A549 (cell line): Measurements from ENCODE around the gene SUPT3H. TPM values are rescaled to one million over a fixed set of nuclear protein-coding genes. Genes with fewer than 3 reads are reported as not detected.

Source experiments
- ATAC-seq, 2 experiments: fragments of 200-7000 bp in 1 of 2; fragments of >200 bp in 1 of 2; cut with Nextera tagmentation in 1 of 2; cut with Tn5 transposase in 1 of 2; 3 replicates each; pipeline versions ENCODE4 v1.8.0 to v1.9.1; 2018 to 2020; ENCODE audit warnings: mild to moderate bottlenecking in 1 of 2, moderate library complexity in 1 of 2
- CTCF ChIA-PET: fragments of 300-600 bp; sonication (Branson Sonifier 250); formaldehyde crosslinking; extraction: SDS; loops from one replicate; lab custom pipeline; 2021; ENCODE audit warnings: antibody characterized with exemption, inconsistent platforms; lab: Yijun Ruan, JAX
- POLR2A ChIA-PET: fragments of 350-600 bp; formaldehyde crosslinking; extraction: SDS; loops from one replicate; lab custom pipeline; 2021; ENCODE audit warnings: antibody characterized with exemption, inconsistent platforms; lab: Yijun Ruan, JAX
- DNase-seq, 2 experiments: peaks; one replicate each; pipeline versions ENCODE4 v3.0.0 to v3.0.0-alpha.2; 2011 to 2016; ENCODE audit warnings: low read depth in 1 of 2, low spot score in 1 of 2
- FAIRE-seq: peaks from 2 replicates; lab custom pipeline; 2011; peaks lifted over from hg19 to GRCh38; lab: Jason Lieb, UNC
- H3K27ac ChIP-seq, 2 experiments: fragments of >200 bp; sonication (Bioruptor Twin); formaldehyde crosslinking; 3 replicates each; pipeline ENCODE4 v1.5.1; 2016 to 2017
- H3K4me1 ChIP-seq: fragments of >200 bp; sonication (Bioruptor Twin); formaldehyde crosslinking; 3 replicates; pipeline ENCODE4 v1.6.1; 2016
- H3K4me2 ChIP-seq: fragments of >200 bp; sonication (Bioruptor Twin); formaldehyde crosslinking; 3 replicates; pipeline ENCODE4 v1.6.1; 2016
- H3K4me3 ChIP-seq: fragments of >200 bp; sonication (Bioruptor Twin); formaldehyde crosslinking; 3 replicates; pipeline ENCODE4 v1.5.1; 2016
- H3K9me3 ChIP-seq: fragments of >200 bp; sonication (Bioruptor Twin); formaldehyde crosslinking; 3 replicates; pipeline ENCODE4 v1.6.1; 2016
- ATOH8 ChIP-seq: fragments of 250-450 bp; sonication (Bioruptor Pico); IDR thresholded peaks from 2 replicates; pipeline ENCODE4 v1.5.0; 2020; ENCODE audit warnings: low read depth, mild to moderate bottlenecking, moderate library complexity
- BHLHE40 ChIP-seq: IDR thresholded peaks from 2 replicates; pipeline ENCODE4 v1.6.1; 2012; ENCODE audit warnings: low read depth, low read length, inconsistent platforms
- CBX2 ChIP-seq: fragments of 200-600 bp; sonication (generic); IDR thresholded peaks from 2 replicates; pipeline ENCODE4 v1.6.1; 2016; ENCODE audit warnings: low read depth, mild to moderate bottlenecking, borderline replicate concordance
- CHD4 ChIP-seq: fragments of 200-600 bp; sonication (generic); IDR thresholded peaks from 2 replicates; pipeline ENCODE4 v1.6.1; 2016; ENCODE audit warnings: antibody characterized with exemption, mild to moderate bottlenecking, borderline replicate concordance
- CTCF ChIP-seq: fragments of >200 bp; sonication (Bioruptor Twin); formaldehyde crosslinking; IDR thresholded peaks from 3 replicates; pipeline ENCODE4 v1.5.1; 2016
- E2F6 ChIP-seq: IDR thresholded peaks from 2 replicates; pipeline ENCODE4 v1.6.1; 2012; ENCODE audit warnings: low read depth, borderline replicate concordance
- EHF ChIP-seq: fragments of 250-450 bp; sonication (Bioruptor Pico); IDR thresholded peaks from 2 replicates; pipeline ENCODE4 v1.5.0; 2020; ENCODE audit warnings: mild to moderate bottlenecking
- ELK1 ChIP-seq: fragments of 150-350 bp; IDR thresholded peaks from 2 replicates; pipeline ENCODE4 v1.6.1; 2014; ENCODE audit warnings: low read depth, mild to moderate bottlenecking, low read length
- FOSB ChIP-seq: fragments of 250-450 bp; sonication (Bioruptor Pico); IDR thresholded peaks from 2 replicates; pipeline ENCODE4 v1.5.0; 2020; ENCODE audit warnings: mild to moderate bottlenecking, moderate library complexity
- FOSL2 ChIP-seq, 2 experiments: fragments of 450-650 bp in 1 of 2; fragments of >200 bp in 1 of 2; sonication (Bioruptor Twin) in 1 of 2; formaldehyde crosslinking; IDR thresholded peaks; 2 replicates each; pipeline versions ENCODE4 v1.5.0 to v1.6.1; 2016 to 2020; ENCODE audit warnings: mild to moderate bottlenecking in 1 of 2, moderate library complexity in 1 of 2
- HMGXB4 ChIP-seq: fragments of 250-450 bp; sonication (Bioruptor Pico); IDR thresholded peaks from 2 replicates; pipeline ENCODE4 v1.5.0; 2021; ENCODE audit warnings: mild to moderate bottlenecking, moderate library complexity, borderline replicate concordance
- HOXA7 ChIP-seq: fragments of 250-450 bp; sonication (Bioruptor Pico); IDR thresholded peaks from 2 replicates; pipeline ENCODE4 v1.5.0; 2020; ENCODE audit warnings: mild to moderate bottlenecking, moderate library complexity
- HOXB13 ChIP-seq: fragments of 250-450 bp; sonication (Bioruptor Pico); IDR thresholded peaks from 2 replicates; pipeline ENCODE4 v1.5.0; 2020; ENCODE audit warnings: low read depth, mild to moderate bottlenecking, moderate library complexity
- HOXB5 ChIP-seq: fragments of 250-450 bp; sonication (Bioruptor Pico); IDR thresholded peaks from 2 replicates; pipeline ENCODE4 v1.5.0; 2020; ENCODE audit warnings: mild to moderate bottlenecking, moderate library complexity
- JUN ChIP-seq, 2 experiments: fragments of >200 bp; sonication (Bioruptor Twin); formaldehyde crosslinking; IDR thresholded peaks; 2 replicates in 1 of 2; 3 replicates in 1 of 2; pipeline ENCODE4 v1.6.1; 2016 to 2017
- KDM5A ChIP-seq: fragments of 200-600 bp; sonication (generic); IDR thresholded peaks from 2 replicates; pipeline ENCODE4 v1.6.1; 2016; ENCODE audit warnings: antibody characterized with exemption, mild to moderate bottlenecking
- NFE2L2 ChIP-seq: fragments of 150-350 bp; conservative IDR thresholded peaks from 2 replicates; pipeline ENCODE4 v1.6.1; 2014; ENCODE audit warnings: low read length
- PBX3 ChIP-seq: IDR thresholded peaks from 2 replicates; pipeline ENCODE4 v1.6.1; 2012
- PHF8 ChIP-seq: fragments of 200-600 bp; sonication (generic); IDR thresholded peaks from 2 replicates; pipeline ENCODE4 v1.6.1; 2016; ENCODE audit warnings: low read depth, mild to moderate bottlenecking, antibody characterized with exemption, moderate library complexity, borderline replicate concordance
- POLR2A ChIP-seq: IDR thresholded peaks from 2 replicates; pipeline ENCODE4 v1.6.1; 2012; ENCODE audit warnings: mild to moderate bottlenecking, low read length
- RAD21 ChIP-seq, 2 experiments: fragments of >200 bp in 1 of 2; sonication (Bioruptor Twin) in 1 of 2; formaldehyde crosslinking in 1 of 2; IDR thresholded peaks in 1 of 2; conservative IDR thresholded peaks in 1 of 2; 2 replicates in 1 of 2; 3 replicates in 1 of 2; pipeline ENCODE4 v1.6.1; 2012 to 2018; ENCODE audit warnings: inconsistent platforms in 1 of 2
- RCOR1 ChIP-seq: fragments of 150-350 bp; IDR thresholded peaks from 2 replicates; pipeline ENCODE4 v1.6.1; 2014; ENCODE audit warnings: antibody characterized with exemption, low read length, low read depth
- RFX5 ChIP-seq: fragments of 450-650 bp; IDR thresholded peaks from 2 replicates; pipeline ENCODE4 v1.7.1; 2014; ENCODE audit warnings: antibody characterized with exemption, mild to moderate bottlenecking, moderate library complexity
- RNF2 ChIP-seq: fragments of 200-600 bp; sonication (generic); IDR thresholded peaks from 2 replicates; pipeline ENCODE4 v1.6.1; 2016; ENCODE audit warnings: low read depth, mild to moderate bottlenecking, antibody characterized with exemption, moderate library complexity, borderline replicate concordance
- SMC3 ChIP-seq: fragments of >200 bp; sonication (Bioruptor Twin); formaldehyde crosslinking; IDR thresholded peaks from 3 replicates; pipeline ENCODE4 v1.6.1; 2018; ENCODE audit warnings: inconsistent platforms
- SREBF2 ChIP-seq: fragments of 450-650 bp; IDR thresholded peaks from 2 replicates; pipeline ENCODE4 v1.6.1; 2014; ENCODE audit warnings: mild to moderate bottlenecking, moderate library complexity
- ZSCAN20 ChIP-seq: fragments of 250-450 bp; sonication (Bioruptor Pico); IDR thresholded peaks from 2 replicates; pipeline ENCODE4 v1.8.0; 2022; ENCODE audit warnings: mild to moderate bottlenecking, moderate library complexity
- WGBS: methylation state at CpG from one replicate; pipeline ENCODE4 v1.1.6; 2017; ENCODE audit errors: missing lambda C conversion rate; 5-methylcytosine and 5-hydroxymethylcytosine counted together
- polyA plus RNA-seq, 4 experiments: library from polyadenylated mRNA; depleted of rRNA in 3 of 4; stranded (reverse); fragments of >200 nt; fragmentation: RNase III in 1 of 4; extraction: RNeasy Plus Mini Kit Qiagen cat#74134 plus additional on column Dnase treatment in 1 of 4; gene quantifications; 2 replicates in 3 of 4; 3 replicates in 1 of 4; pipeline ENCODE4 v1.2.3, GENCODE V29; 2011 to 2017

The SUPT3H gene
- polyA plus RNA-seq, 2 of the 4 experiments (the other 2 are of a cell fraction) = 4.3 to 6.2 TPM

GRCh38 chr6:45212976-45213375 lies 164.8 kb downstream of the SUPT3H start:
- no peak for FAIRE-seq
- TF ChIP-seq CHD4 (no peak), HOXB13 (CRISPR knock-in tag) (no peak), KDM5A (no peak), RNF2 (no peak), RFX5 (no peak), POLR2A (no peak), ZSCAN20 (no peak)
- TF ChIP-seq, all 56 proteins: peak for 0
- DNase-seq = no peak
- no peak for ATAC-seq
- H3K9me3 ChIP-seq = no peaks in the 10 kb centered on the region
- ChIA-PET CTCF (no interaction called here), POLR2A (no interaction called here)
- H3K4me3 ChIP-seq = no peak overlapping the region
- WGBS = 60% methylated on average over 3 of the region's 3 CpGs
- H3K4me2 ChIP-seq = no peak overlapping the region
- no peak overlapping the region for H3K27ac ChIP-seq
- H3K4me1 ChIP-seq = no peaks in the 10 kb centered on the region

- WGBS = 22% methylated on average over 2 of the region's 2 CpGs
- ChIA-PET CTCF (no interaction called here), POLR2A (no interaction called here)
- ATAC-seq (no peak), FAIRE-seq (no peak), DNase-seq (no peak)
- H3K4me3 ChIP-seq = no peak overlapping the region
- no peak overlapping the region for H3K4me2 ChIP-seq
- no peaks in the 10 kb centered on the region for H3K4me1 ChIP-seq
- no peak for TF ChIP-seq ATOH8 (CRISPR knock-in tag)
- no peak for TF ChIP-seq FOSB (CRISPR knock-in tag)
- no peak for TF ChIP-seq HMGXB4 (CRISPR knock-in tag)
- TF ChIP-seq RAD21 (conservative IDR thresholded peaks at IDR 0.05 in 1 of 2, IDR thresholded peaks at IDR 0.05 in 1 of 2) = no peak
- TF ChIP-seq FOSL2 (IDR thresholded peaks at IDR 0.05) = no peak
- no peak for TF ChIP-seq FOSL2 (CRISPR knock-in tag; IDR thresholded peaks at IDR 0.05)
- no peak for TF ChIP-seq NFE2L2
- no peak for TF ChIP-seq PHF8
- TF ChIP-seq PBX3 = no peak
- TF ChIP-seq HOXA7 (CRISPR knock-in tag) = no peak
- TF ChIP-seq HOXB5 = no peak
- TF ChIP-seq CTCF = no peak
- TF ChIP-seq RCOR1 = no peak
- no peak for TF ChIP-seq JUN (IDR thresholded peaks at IDR 0.05)
- TF ChIP-seq EHF = no peak
- TF ChIP-seq SMC3 = no peak
- no peak for TF ChIP-seq CBX2
- TF ChIP-seq ELK1 = no peak
- TF ChIP-seq SREBF2 = no peak
- TF ChIP-seq BHLHE40 = no peak
- no peak for TF ChIP-seq E2F6
- H3K9me3 ChIP-seq = no peaks in the 10 kb centered on the region
- H3K27ac ChIP-seq = no peak overlapping the region
Observed at GRCh38 chr6:45209762-45210161, 168.0 kb downstream of the SUPT3H start.
